ENCODE measurements around the gene LENG1. TPM values are rescaled to one million over a fixed set of nuclear protein-coding genes. Genes with fewer than 3 reads are reported as not detected.

The LENG1 gene
- total RNA-seq, 6 experiments from 2014 or later, result 1.2 to 3.5 (median 3.2) TPM

GRCh38 chr19:54162884-54163283 is 3.4 kb upstream of the LENG1 start:
- ATAC-seq, result no peak
- intact Hi-C loops (cut with DNase I), result no loop called here
- no peak for TF ChIP-seq CTCF (IDR thresholded peaks at IDR 0.05)
- H3K36me3 ChIP-seq, result peaks cover 0 to 4% (median 0%) of the 10 kb centered on the region in 4 donors
- H3K9me3 ChIP-seq, result no peaks in the 10 kb centered on the region
- H3K4me3 ChIP-seq, result peak overlapping the region; percentile 33 to 56 (median 51)
- DNase-seq, result peak in 1 of 3 donors; percentile 57
- WGBS (ENCODE audit: insufficient coverage, low coverage, low lambda C conversion rate, missing lambda C conversion rate), result 71% methylated on average over 14 of the region's 14 CpGs
- H3K27me3 ChIP-seq, result no peaks in the 10 kb centered on the region
- peak overlapping the region in 2 of 3 donors; percentile 48 to 55 for H3K27ac ChIP-seq
- H3K4me1 ChIP-seq, result peaks cover 0 to 29% (median 11%) of the 10 kb centered on the region in 4 donors

- TF ChIP-seq POLR2A (IDR thresholded peaks at IDR 0.05) (no peak), CTCF (IDR thresholded peaks at IDR 0.05) (no peak)
- peak overlapping the region; percentile 33 to 56 (median 51) for H3K4me3 ChIP-seq
- peak overlapping the region in 2 of 3 donors; percentile 48 to 55 for H3K27ac ChIP-seq
- peaks cover 0 to 9% (median under 1%) of the 10 kb centered on the region in 4 donors for H3K36me3 ChIP-seq
- peak; percentile 88 to 91 (median 90) for DNase-seq
- H3K27me3 ChIP-seq, result no peaks in the 10 kb centered on the region
- H3K9me3 ChIP-seq, result no peaks in the 10 kb centered on the region
- intact Hi-C loops (cut with DNase I), result no loop called here
- WGBS (ENCODE audit: insufficient coverage, low coverage, low lambda C conversion rate, missing lambda C conversion rate), result 2% methylated on average over 25 of the region's 35 CpGs
- H3K4me1 ChIP-seq, result peaks cover 0 to 29% (median 11%) of the 10 kb centered on the region in 4 donors
- peak; percentile 64 to 75 (median 69) for ATAC-seq
Measured at GRCh38 chr19:54162241-54162805, 2.8 kb upstream of the LENG1 start.

GRCh38 chr19:54160854-54161253 is 1.3 kb upstream of the LENG1 start:
- 62% methylated on average over 12 of the region's 13 CpGs for WGBS (ENCODE audit: insufficient coverage, low coverage, low lambda C conversion rate, missing lambda C conversion rate)
- TF ChIP-seq CTCF (IDR thresholded peaks at IDR 0.05) (no peak), POLR2A (IDR thresholded peaks at IDR 0.05) (no peak)
- DNase-seq (no peak), ATAC-seq (no peak)
- no peaks in the 10 kb centered on the region for H3K27me3 ChIP-seq
- H3K27ac ChIP-seq, result no peak overlapping the region
- peaks cover 0 to 24% (median 8%) of the 10 kb centered on the region in 4 donors for H3K36me3 ChIP-seq
- H3K4me3 ChIP-seq, result no peak overlapping the region
- peaks cover 0 to 29% (median 11%) of the 10 kb centered on the region in 4 donors for H3K4me1 ChIP-seq
- no peaks in the 10 kb centered on the region for H3K9me3 ChIP-seq
- intact Hi-C loops (cut with DNase I), result no loop called here

GRCh38 chr19:54160182-54160811 is 776 bp upstream of the LENG1 start:
- Histone ChIP-seq H3K36me3 (peaks cover 0 to 30% (median 11%) of the 10 kb centered on the region in 4 donors), H3K27me3 (no peaks in the 10 kb centered on the region), H3K4me1 (peaks cover 0 to 29% (median 11%) of the 10 kb centered on the region in 4 donors), H3K27ac (peak overlapping the region; percentile 11 to 70 (median 62)), H3K4me3 (peak overlapping the region; percentile 38 to 49 (median 44)), H3K9me3 (no peaks in the 10 kb centered on the region)
- TF ChIP-seq POLR2A (IDR thresholded peaks at IDR 0.05) (no peak), CTCF (IDR thresholded peaks at IDR 0.05) (no peak)
- intact Hi-C loops (cut with DNase I), result no loop called here
- DNase-seq, result peak in 1 of 3 donors; percentile 57
- no peak for ATAC-seq
- 11% methylated on average over 14 of the region's 28 CpGs for WGBS (ENCODE audit: insufficient coverage, low coverage, low lambda C conversion rate, missing lambda C conversion rate)
